ENCODE measurements around the gene DDX5.
"Not testable (repeated sequence)": the region's sequence is repeated elsewhere in the genome, so short reads cannot be mapped to it uniquely, and the experiment has no call there.

DDX5 gene

GRCh38 chr17:64500487-64500859 is 5.6 kb downstream of the DDX5 start:
- no peak overlapping the region for H3K27ac ChIP-seq (ENCODE audit: low read depth, low read length)
- H3K4me3 ChIP-seq (ENCODE audit: low read depth in 1 of 2, low read length in 2 of 2) = no peak overlapping the region
- no peak overlapping the region for H3K9ac ChIP-seq (ENCODE audit: low read length)
- no peaks in the 10 kb centered on the region for H3K27me3 ChIP-seq (ENCODE audit: control insufficient read depth in 1 of 2, insufficient read depth in 2 of 2, low read length in 2 of 2)
- H3K4me1 ChIP-seq (ENCODE audit: insufficient read depth, low read length) = peaks cover 61% of the 10 kb centered on the region
- H3K36me3 ChIP-seq (ENCODE audit: insufficient read depth, low read length) = peaks cover 75% of the 10 kb centered on the region
- no peaks in the 10 kb centered on the region for H3K9me3 ChIP-seq (ENCODE audit: low read length)

GRCh38 chr17:64499805-64500486 is 6.1 kb downstream of the DDX5 start:
- Histone ChIP-seq H3K4me1 (ENCODE audit: insufficient read depth, low read length) (peaks cover 61% of the 10 kb centered on the region), H3K27me3 (ENCODE audit: control insufficient read depth in 1 of 2, insufficient read depth in 2 of 2, low read length in 2 of 2) (no peaks in the 10 kb centered on the region), H3K9ac (ENCODE audit: low read length) (no peak overlapping the region), H3K9me3 (ENCODE audit: low read length) (no peaks in the 10 kb centered on the region), H3K27ac (ENCODE audit: low read depth, low read length) (no peak overlapping the region), H3K36me3 (ENCODE audit: insufficient read depth, low read length) (peaks cover 75% of the 10 kb centered on the region), H3K4me3 (ENCODE audit: low read depth in 1 of 2, low read length in 2 of 2) (no peak overlapping the region)

GRCh38 chr17:64498308-64499203 is 7.5 kb downstream of the DDX5 start:
- no peak overlapping the region for H3K27ac ChIP-seq (ENCODE audit: low read depth, low read length)

GRCh38 chr17:64497565-64498035 is 8.5 kb downstream of the DDX5 start:
- peak overlapping the region; percentile 36 for H3K9ac ChIP-seq (ENCODE audit: low read length)
- no peaks in the 10 kb centered on the region for H3K9me3 ChIP-seq (ENCODE audit: low read length)
- H3K36me3 ChIP-seq (ENCODE audit: insufficient read depth, low read length) = peaks cover 59% of the 10 kb centered on the region
- H3K27ac ChIP-seq (ENCODE audit: low read depth, low read length) = peak overlapping the region; percentile 79
- peak overlapping the region; percentile 73 for H3K4me3 ChIP-seq (ENCODE audit: low read depth in 1 of 2, low read length in 2 of 2)
- no peaks in the 10 kb centered on the region for H3K27me3 ChIP-seq (ENCODE audit: control insufficient read depth in 1 of 2, insufficient read depth in 2 of 2, low read length in 2 of 2)
- H3K4me1 ChIP-seq (ENCODE audit: insufficient read depth, low read length) = peaks cover 50% of the 10 kb centered on the region

More at GRCh38 chr17:64498308-64499203, 7.5 kb downstream of the DDX5 start:
- peaks cover 61% of the 10 kb centered on the region for H3K36me3 ChIP-seq (ENCODE audit: insufficient read depth, low read length)
- no peak overlapping the region for H3K4me3 ChIP-seq (ENCODE audit: low read depth in 1 of 2, low read length in 2 of 2)
- peaks cover 59% of the 10 kb centered on the region for H3K4me1 ChIP-seq (ENCODE audit: insufficient read depth, low read length)
- H3K27me3 ChIP-seq (ENCODE audit: control insufficient read depth in 1 of 2, insufficient read depth in 2 of 2, low read length in 2 of 2) = no peaks in the 10 kb centered on the region
- H3K9ac ChIP-seq (ENCODE audit: low read length) = no peak overlapping the region
- H3K9me3 ChIP-seq (ENCODE audit: low read length) = no peaks in the 10 kb centered on the region

- no peaks in the 10 kb centered on the region for H3K9me3 ChIP-seq (ENCODE audit: low read length)
- no peaks in the 10 kb centered on the region for H3K27me3 ChIP-seq (ENCODE audit: control insufficient read depth in 1 of 2, insufficient read depth in 2 of 2, low read length in 2 of 2)
- H3K9ac ChIP-seq (ENCODE audit: low read length) = peak within 1 kb of the TSS; percentile 44
- peak within 1 kb of the TSS; percentile 73 for H3K4me3 ChIP-seq (ENCODE audit: low read depth in 1 of 2, low read length in 2 of 2)
- H3K27ac ChIP-seq (ENCODE audit: low read depth, low read length) = peak within 1 kb of the TSS; percentile 79
- H3K4me1 ChIP-seq (ENCODE audit: insufficient read depth, low read length) = peaks cover 43% of the 10 kb centered on the region
- peaks cover 53% of the 10 kb centered on the region for H3K36me3 ChIP-seq (ENCODE audit: insufficient read depth, low read length)
Observed at GRCh38 chr17:64496786-64497564, 9.1 kb downstream of the DDX5 start, which contains the start of gene POLG2. Gene POLG2 (minus strand): TSS chr17:64497054. CDS start chr17:64496968, 86 bp downstream.

GRCh38 chr17:64496348-64496785 is 9.7 kb downstream of the DDX5 start:
- Histone ChIP-seq H3K4me1 (ENCODE audit: insufficient read depth, low read length) (peaks cover 38% of the 10 kb centered on the region), H3K36me3 (ENCODE audit: insufficient read depth, low read length) (peaks cover 48% of the 10 kb centered on the region), H3K4me3 (ENCODE audit: low read depth in 1 of 2, low read length in 2 of 2) (peak overlapping the region; percentile 73), H3K9me3 (ENCODE audit: low read length) (no peaks in the 10 kb centered on the region), H3K27me3 (ENCODE audit: control insufficient read depth in 1 of 2, insufficient read depth in 2 of 2, low read length in 2 of 2) (no peaks in the 10 kb centered on the region), H3K9ac (ENCODE audit: low read length) (peak overlapping the region; percentile 44), H3K27ac (ENCODE audit: low read depth, low read length) (peak overlapping the region; percentile 79)

GRCh38 chr17:64495300-64495699 is 10.8 kb downstream of the DDX5 start:
- H3K27ac ChIP-seq (ENCODE audit: low read depth, low read length); H3K4me3 ChIP-seq (ENCODE audit: low read depth in 1 of 2, low read length in 2 of 2); H3K27me3 ChIP-seq (ENCODE audit: control insufficient read depth in 1 of 2, insufficient read depth in 2 of 2, low read length in 2 of 2); H3K9ac ChIP-seq (ENCODE audit: low read length); H3K9me3 ChIP-seq (ENCODE audit: low read length): not testable (repeated sequence)
- peaks cover 45% of the 10 kb centered on the region for H3K36me3 ChIP-seq (ENCODE audit: insufficient read depth, low read length)
- peaks cover 31% of the 10 kb centered on the region for H3K4me1 ChIP-seq (ENCODE audit: insufficient read depth, low read length)

GRCh38 chr17:64494121-64494520 is 12.0 kb downstream of the DDX5 start:
- peaks cover 42% of the 10 kb centered on the region for H3K36me3 ChIP-seq (ENCODE audit: insufficient read depth, low read length)
- no peak overlapping the region for H3K4me3 ChIP-seq (ENCODE audit: low read depth in 1 of 2, low read length in 2 of 2)
- no peaks in the 10 kb centered on the region for H3K9me3 ChIP-seq (ENCODE audit: low read length)
- no peak overlapping the region for H3K27ac ChIP-seq (ENCODE audit: low read depth, low read length)
- H3K27me3 ChIP-seq (ENCODE audit: control insufficient read depth in 1 of 2, insufficient read depth in 2 of 2, low read length in 2 of 2) = no peaks in the 10 kb centered on the region
- H3K4me1 ChIP-seq (ENCODE audit: insufficient read depth, low read length) = peaks cover 25% of the 10 kb centered on the region
- no peak overlapping the region for H3K9ac ChIP-seq (ENCODE audit: low read length)

- Histone ChIP-seq H3K9ac (ENCODE audit: low read length) (no peak overlapping the region), H3K4me1 (ENCODE audit: insufficient read depth, low read length) (peaks cover 22% of the 10 kb centered on the region), H3K4me3 (ENCODE audit: low read depth in 1 of 2, low read length in 2 of 2) (no peak overlapping the region), H3K27ac (ENCODE audit: low read depth, low read length) (no peak overlapping the region), H3K27me3 (ENCODE audit: control insufficient read depth in 1 of 2, insufficient read depth in 2 of 2, low read length in 2 of 2) (no peaks in the 10 kb centered on the region), H3K9me3 (ENCODE audit: low read length) (no peaks in the 10 kb centered on the region), H3K36me3 (ENCODE audit: insufficient read depth, low read length) (peaks cover 28% of the 10 kb centered on the region)
Observed at GRCh38 chr17:64492481-64493109, 13.5 kb downstream of the DDX5 start.

GRCh38 chr17:64491994-64492393 is 14.1 kb downstream of the DDX5 start:
- Histone ChIP-seq H3K9me3 (ENCODE audit: low read length) (no peaks in the 10 kb centered on the region), H3K27me3 (ENCODE audit: control insufficient read depth in 1 of 2, insufficient read depth in 2 of 2, low read length in 2 of 2) (no peaks in the 10 kb centered on the region), H3K4me1 (ENCODE audit: insufficient read depth, low read length) (peaks cover 18% of the 10 kb centered on the region), H3K4me3 (ENCODE audit: low read depth in 1 of 2, low read length in 2 of 2) (no peak overlapping the region), H3K9ac (ENCODE audit: low read length) (no peak overlapping the region), H3K36me3 (ENCODE audit: insufficient read depth, low read length) (peaks cover 27% of the 10 kb centered on the region), H3K27ac (ENCODE audit: low read depth, low read length) (no peak overlapping the region)
